ENCODE results near the gene DCUN1D3.

DNA sequence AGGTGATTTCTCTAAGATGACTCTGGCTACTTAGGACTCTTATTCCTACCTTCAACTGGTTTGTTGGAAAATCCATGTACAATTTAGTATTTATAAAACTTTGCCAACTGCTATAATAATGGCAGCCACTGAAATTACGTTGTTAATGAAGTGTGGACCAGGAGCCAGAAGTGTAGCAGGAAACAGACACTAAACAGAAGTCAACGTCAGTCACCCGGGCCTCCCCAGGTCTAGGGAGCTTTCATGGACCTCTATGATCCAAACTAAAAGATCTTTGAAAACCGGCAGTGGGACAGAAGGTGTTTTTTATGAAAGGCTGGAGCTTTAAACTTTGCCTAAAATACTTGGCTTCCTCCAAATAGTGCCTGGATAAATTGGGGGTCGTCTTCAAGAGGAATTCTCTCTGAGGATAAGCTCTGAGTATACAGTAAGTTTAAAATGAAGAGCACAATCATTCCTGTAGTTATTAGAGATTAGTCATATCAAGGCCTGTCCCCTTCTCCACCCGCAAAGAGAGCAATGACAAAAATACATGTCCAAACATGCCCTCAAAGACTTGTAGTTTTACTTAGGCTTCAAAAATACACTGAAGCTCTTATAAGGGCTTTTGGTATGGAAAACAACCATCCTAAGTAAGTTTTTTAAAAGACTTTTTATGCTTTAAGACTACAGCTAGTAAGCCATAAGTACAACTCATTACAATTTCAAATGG is 34.6 kb downstream of the DCUN1D3 start:
- TF ChIP-seq, protein P1, sequence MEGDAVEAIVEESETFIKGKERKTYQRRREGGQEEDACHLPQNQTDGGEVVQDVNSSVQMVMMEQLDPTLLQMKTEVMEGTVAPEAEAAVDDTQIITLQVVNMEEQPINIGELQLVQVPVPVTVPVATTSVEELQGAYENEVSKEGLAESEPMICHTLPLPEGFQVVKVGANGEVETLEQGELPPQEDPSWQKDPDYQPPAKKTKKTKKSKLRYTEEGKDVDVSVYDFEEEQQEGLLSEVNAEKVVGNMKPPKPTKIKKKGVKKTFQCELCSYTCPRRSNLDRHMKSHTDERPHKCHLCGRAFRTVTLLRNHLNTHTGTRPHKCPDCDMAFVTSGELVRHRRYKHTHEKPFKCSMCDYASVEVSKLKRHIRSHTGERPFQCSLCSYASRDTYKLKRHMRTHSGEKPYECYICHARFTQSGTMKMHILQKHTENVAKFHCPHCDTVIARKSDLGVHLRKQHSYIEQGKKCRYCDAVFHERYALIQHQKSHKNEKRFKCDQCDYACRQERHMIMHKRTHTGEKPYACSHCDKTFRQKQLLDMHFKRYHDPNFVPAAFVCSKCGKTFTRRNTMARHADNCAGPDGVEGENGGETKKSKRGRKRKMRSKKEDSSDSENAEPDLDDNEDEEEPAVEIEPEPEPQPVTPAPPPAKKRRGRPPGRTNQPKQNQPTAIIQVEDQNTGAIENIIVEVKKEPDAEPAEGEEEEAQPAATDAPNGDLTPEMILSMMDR (IDR thresholded peaks at IDR 0.05; ENCODE audit: insufficient read depth, low read length, poor library complexity, severe bottlenecking), result no peak
- no peak for TF ChIP-seq EZH2phosphoT487 (conservative IDR thresholded peaks at IDR 0.05; ENCODE audit: low read length)

Measured in SU-DHL-6 (cell line).